Fibroblast of the aortic adventitia (primary cell): ENCODE results near the gene SLFN11. TPM values are rescaled to one million over a fixed set of nuclear protein-coding genes. Genes with fewer than 3 reads are reported as not detected.
"Not testable (repeated sequence)": the region's sequence is repeated elsewhere in the genome, so short reads cannot be mapped to it uniquely, and the experiment has no call there.

Experiments
- DNase-seq: peaks from one replicate; pipeline ENCODE4 v3.0.0-alpha.2; 2010; ENCODE audit warnings: low read depth
- H3K4me3 ChIP-seq: 2 replicates; pipeline ENCODE4 v1.5.1; 2011; ENCODE audit warnings: low read depth, mild to moderate bottlenecking, control low read depth, low read length, moderate library complexity
- CTCF ChIP-seq: IDR thresholded peaks from 2 replicates; pipeline ENCODE4 v1.5.1; 2011; ENCODE audit warnings: mild to moderate bottlenecking, low read length, control low read depth, inconsistent platforms; ENCODE audit not compliant: insufficient read depth
- total RNA-seq: library from RNA; depleted of rRNA; stranded (reverse); fragments of >200 nt; gene quantifications from 2 replicates; pipeline ENCODE4 v1.2.3, GENCODE V29; 2012; ENCODE audit warnings: low replicate concordance

Gene SLFN11
- total RNA-seq, 1 donor: 99.2 TPM

- H3K4me3 ChIP-seq: no peak overlapping the region
- no peak for DNase-seq
- TF ChIP-seq CTCF: no peak
These were observed 57.5 kb downstream of the SLFN11 start for GRCh38 chr17:35315971-35316370.

- H3K4me3 ChIP-seq: no peak overlapping the region
- DNase-seq: peak; percentile 95
- TF ChIP-seq CTCF: no peak
These were observed 58.1 kb downstream of the SLFN11 start for GRCh38 chr17:35315283-35315682.

- DNase-seq: no peak
- no peak for TF ChIP-seq CTCF
- H3K4me3 ChIP-seq: no peak overlapping the region
These were observed 58.8 kb downstream of the SLFN11 start for GRCh38 chr17:35314415-35315216.

GRCh38 chr17:35313875-35314409 lies 59.5 kb downstream of the SLFN11 start:
- no peak for TF ChIP-seq CTCF
- H3K4me3 ChIP-seq: no peak overlapping the region
- DNase-seq: no peak

GRCh38 chr17:35312790-35313711 lies 60.4 kb downstream of the SLFN11 start:
- peak overlapping the region; percentile 28 for H3K4me3 ChIP-seq
- peak; percentile 85 for DNase-seq
- peak; percentile 80 for TF ChIP-seq CTCF

- no peak overlapping the region for H3K4me3 ChIP-seq
- no peak for DNase-seq
- TF ChIP-seq CTCF: no peak
These were observed 61.1 kb downstream of the SLFN11 start for GRCh38 chr17:35312346-35312745.

- not testable (repeated sequence) for DNase-seq, H3K4me3 ChIP-seq
These were observed 64.1 kb downstream of the SLFN11 start for GRCh38 chr17:35309345-35309744.
